Endodermal cell (in vitro differentiated cells): ENCODE data around the gene FGA. TPM values are rescaled to one million over a fixed set of nuclear protein-coding genes. Genes with fewer than 3 reads are reported as not detected.

Source experiments
- DNase-seq: peaks from one replicate; pipeline ENCODE4 v3.0.0-alpha.2; 2017
- H3K27ac ChIP-seq: 2 replicates; pipeline ENCODE4 v1.5.1; 2013; ENCODE audit warnings: mild to moderate bottlenecking, low read depth, low read length, moderate library complexity
- H3K27me3 ChIP-seq: 2 replicates; pipeline ENCODE4 v1.6.1; 2013; ENCODE audit warnings: mild to moderate bottlenecking, low read length, moderate library complexity; ENCODE audit not compliant: insufficient read depth, control insufficient read depth, poor library complexity, severe bottlenecking
- H3K36me3 ChIP-seq: 2 replicates; pipeline ENCODE4 v1.7.0; 2013; ENCODE audit warnings: mild to moderate bottlenecking, low read length, moderate library complexity; ENCODE audit not compliant: control insufficient read depth, insufficient read depth
- H3K4me1 ChIP-seq: one replicate; pipeline ENCODE4 v1.7.0; 2013; ENCODE audit warnings: low read length; ENCODE audit not compliant: control insufficient read depth, insufficient read depth
- H3K4me3 ChIP-seq: 2 replicates; pipeline ENCODE4 v1.5.1; 2013; ENCODE audit warnings: mild to moderate bottlenecking, low read length, moderate library complexity
- H3K9ac ChIP-seq: 2 replicates; pipeline ENCODE4 v1.6.1; 2013; ENCODE audit warnings: mild to moderate bottlenecking, low read length, moderate library complexity; ENCODE audit not compliant: poor library complexity, severe bottlenecking; ENCODE audit errors: extremely low read depth
- H3K9me3 ChIP-seq: 2 replicates; pipeline ENCODE4 v1.6.1; 2013; ENCODE audit warnings: mild to moderate bottlenecking, low read length, moderate library complexity; ENCODE audit not compliant: control insufficient read depth
- H3K27ac Mint-ChIP-seq: 2 replicates; pipeline ENCODE4 v1.8.0; 2020; ENCODE audit warnings: mixed read lengths
- H3K27me3 Mint-ChIP-seq: 2 replicates; pipeline ENCODE4 v1.8.0; 2021; ENCODE audit warnings: mild to moderate bottlenecking, mixed read lengths; ENCODE audit not compliant: insufficient read depth
- H3K36me3 Mint-ChIP-seq: 2 replicates; pipeline ENCODE4 v1.8.0; 2020; ENCODE audit warnings: low read depth, mixed read lengths
- H3K4me1 Mint-ChIP-seq: 2 replicates; pipeline ENCODE4 v1.8.0; 2020; ENCODE audit warnings: mixed read lengths
- H3K4me3 Mint-ChIP-seq: 2 replicates; pipeline ENCODE4 v1.8.0; 2020; ENCODE audit warnings: mild to moderate bottlenecking, moderate library complexity, mixed read lengths
- H3K9me3 Mint-ChIP-seq: 2 replicates; pipeline ENCODE4 v1.8.0; 2020; ENCODE audit warnings: mild to moderate bottlenecking, mixed read lengths
- WGBS, 2 experiments: methylation state at CpG; one replicate each; pipeline versions ENCODE4 v1.1.5 to v1.1.7; 2013; ENCODE audit warnings: missing lambda C conversion rate in 2 of 2, mixed read lengths in 1 of 2; ENCODE audit not compliant: insufficient coverage in 1 of 2, insufficient read length in 1 of 2; 5-methylcytosine and 5-hydroxymethylcytosine counted together
- total RNA-seq, 2 donors: library from RNA; stranded (reverse); fragmentation: NEBNext Ultra II Directional in 1 of 2; extraction: Animal tissue kit (Norgen Biotek cat#: 25700) in 1 of 2; gene quantifications; 2 replicates in 1 of 2; 3 replicates in 1 of 2; pipeline ENCODE4 v1.2.1, GENCODE V29; 2021
- TF ChIP-seq, protein P1 (sequence below): fragments of 200-600 bp; sonication (generic); conservative IDR thresholded peaks from 2 replicates; pipeline ENCODE4 v1.5.0; 2021; ENCODE audit warnings: antibody characterized with exemption, mild to moderate bottlenecking

Gene FGA
- total RNA-seq, 2 donors from 2014 or later: 3.1 to 3.7 TPM

DNA sequence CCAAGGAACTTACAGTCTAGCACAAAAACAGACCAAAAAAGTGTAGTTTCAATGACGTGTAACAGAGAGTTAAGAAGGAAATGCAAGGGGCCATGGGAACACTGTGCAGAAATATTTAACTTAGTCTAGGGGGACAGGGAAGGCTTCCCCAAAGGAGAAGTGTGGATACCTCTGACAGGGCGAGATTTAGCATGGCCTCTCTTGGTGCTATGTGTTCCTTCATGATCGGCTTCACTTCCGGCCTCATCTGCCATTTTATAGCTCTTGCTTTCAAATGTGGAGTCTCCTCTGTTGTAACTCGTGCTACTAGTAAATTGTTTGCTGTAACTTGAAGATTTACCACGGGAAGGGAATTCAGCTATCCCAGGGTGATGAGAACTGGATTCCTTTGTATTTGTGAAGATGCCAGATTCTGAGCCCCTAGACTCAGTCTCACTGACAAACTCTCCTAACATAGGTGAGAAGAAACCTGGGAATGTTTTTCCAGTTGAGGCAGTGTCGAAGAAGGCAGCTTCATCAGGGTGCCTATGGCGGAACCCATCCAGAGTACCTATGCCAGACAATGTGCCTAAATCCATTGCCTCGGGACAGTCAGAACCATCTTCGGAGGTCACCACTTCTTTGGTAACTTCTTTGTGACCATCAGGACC is 5.0 kb downstream of the FGA start:
- WGBS, 2 experiments: 94 to 97% methylated on average over 10 of the region's 10 CpGs
- H3K4me3 ChIP-seq: no peak overlapping the region
- H3K9ac ChIP-seq: no peak overlapping the region
- no peaks in the 10 kb centered on the region for H3K9me3 ChIP-seq
- Mint-ChIP-seq H3K27ac (no peak overlapping the region), H3K36me3 (no peaks in the 10 kb centered on the region), H3K9me3 (no peaks in the 10 kb centered on the region), H3K27me3 (no peaks in the 10 kb centered on the region), H3K4me3 (no peak overlapping the region), H3K4me1 (peaks cover 20% of the 10 kb centered on the region)
- no peaks in the 10 kb centered on the region for H3K27me3 ChIP-seq
- H3K4me1 ChIP-seq: peaks cover 3% of the 10 kb centered on the region
- TF ChIP-seq, protein P1, sequence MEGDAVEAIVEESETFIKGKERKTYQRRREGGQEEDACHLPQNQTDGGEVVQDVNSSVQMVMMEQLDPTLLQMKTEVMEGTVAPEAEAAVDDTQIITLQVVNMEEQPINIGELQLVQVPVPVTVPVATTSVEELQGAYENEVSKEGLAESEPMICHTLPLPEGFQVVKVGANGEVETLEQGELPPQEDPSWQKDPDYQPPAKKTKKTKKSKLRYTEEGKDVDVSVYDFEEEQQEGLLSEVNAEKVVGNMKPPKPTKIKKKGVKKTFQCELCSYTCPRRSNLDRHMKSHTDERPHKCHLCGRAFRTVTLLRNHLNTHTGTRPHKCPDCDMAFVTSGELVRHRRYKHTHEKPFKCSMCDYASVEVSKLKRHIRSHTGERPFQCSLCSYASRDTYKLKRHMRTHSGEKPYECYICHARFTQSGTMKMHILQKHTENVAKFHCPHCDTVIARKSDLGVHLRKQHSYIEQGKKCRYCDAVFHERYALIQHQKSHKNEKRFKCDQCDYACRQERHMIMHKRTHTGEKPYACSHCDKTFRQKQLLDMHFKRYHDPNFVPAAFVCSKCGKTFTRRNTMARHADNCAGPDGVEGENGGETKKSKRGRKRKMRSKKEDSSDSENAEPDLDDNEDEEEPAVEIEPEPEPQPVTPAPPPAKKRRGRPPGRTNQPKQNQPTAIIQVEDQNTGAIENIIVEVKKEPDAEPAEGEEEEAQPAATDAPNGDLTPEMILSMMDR: no peak
- H3K36me3 ChIP-seq: no peaks in the 10 kb centered on the region
- H3K27ac ChIP-seq: no peak overlapping the region
- no peak for DNase-seq

DNA sequence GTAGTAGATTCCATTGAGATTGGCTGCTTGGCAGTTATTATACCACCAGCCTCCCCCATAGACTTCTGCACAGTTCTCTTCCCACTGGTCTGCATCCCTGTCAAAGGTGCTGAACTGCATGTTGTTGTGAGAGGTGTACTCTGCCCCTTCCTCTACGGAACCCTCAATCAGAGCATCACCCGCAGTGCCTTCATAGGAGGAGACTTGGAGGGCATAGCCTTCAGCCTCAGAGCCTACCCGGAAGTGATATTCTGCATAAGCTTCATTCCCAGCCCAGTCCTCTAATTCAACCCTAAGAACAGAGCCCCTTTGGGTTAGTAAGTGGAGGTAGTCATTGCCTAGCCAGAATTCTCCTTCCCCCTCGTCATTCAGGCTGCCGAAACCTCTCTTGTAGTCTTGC is 6.3 kb downstream of the FGA start:
- TF ChIP-seq, protein P1: no peak
- Histone ChIP-seq H3K9ac (no peak overlapping the region), H3K36me3 (no peaks in the 10 kb centered on the region), H3K4me3 (no peak overlapping the region), H3K27ac (no peak overlapping the region), H3K4me1 (peaks cover 3% of the 10 kb centered on the region), H3K27me3 (no peaks in the 10 kb centered on the region), H3K9me3 (no peaks in the 10 kb centered on the region)
- H3K4me3 Mint-ChIP-seq: no peak overlapping the region
- 92 to 93% methylated on average over 2 to 5 of the region's 5 CpGs for WGBS, 2 experiments
- H3K9me3 Mint-ChIP-seq: no peaks in the 10 kb centered on the region
- no peaks in the 10 kb centered on the region for H3K36me3 Mint-ChIP-seq
- no peak for DNase-seq
- H3K27ac Mint-ChIP-seq: no peak overlapping the region
- H3K27me3 Mint-ChIP-seq: no peaks in the 10 kb centered on the region
- peaks cover 10% of the 10 kb centered on the region for H3K4me1 Mint-ChIP-seq

DNA sequence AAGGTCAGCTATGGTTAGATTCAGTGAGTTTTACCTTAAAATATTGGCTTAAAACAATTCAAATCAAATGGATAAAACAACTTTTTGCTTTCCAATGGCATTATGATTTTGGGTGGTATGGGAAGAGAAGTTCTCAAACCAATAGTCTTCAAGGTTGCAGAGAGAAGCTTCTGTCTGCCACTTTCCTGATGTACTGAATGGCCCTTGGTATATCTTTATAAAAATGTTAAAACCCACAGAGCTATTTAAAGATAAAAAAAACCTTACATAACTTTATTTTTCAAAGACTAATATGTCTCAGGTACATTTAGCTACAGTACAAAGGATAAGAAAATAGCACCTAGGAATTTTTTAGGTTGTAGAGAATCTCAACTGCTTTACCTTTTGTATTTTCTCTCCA is 6.9 kb downstream of the FGA start:
- H3K27me3 Mint-ChIP-seq: no peaks in the 10 kb centered on the region
- no peaks in the 10 kb centered on the region for H3K36me3 Mint-ChIP-seq
- Histone ChIP-seq H3K36me3 (no peaks in the 10 kb centered on the region), H3K27me3 (no peaks in the 10 kb centered on the region), H3K27ac (no peak overlapping the region), H3K4me1 (peaks cover 3% of the 10 kb centered on the region), H3K4me3 (no peak overlapping the region), H3K9me3 (no peaks in the 10 kb centered on the region), H3K9ac (no peak overlapping the region)
- no peaks in the 10 kb centered on the region for H3K9me3 Mint-ChIP-seq
- H3K27ac Mint-ChIP-seq: no peak overlapping the region
- TF ChIP-seq, protein P1: no peak
- no peak for DNase-seq
- H3K4me1 Mint-ChIP-seq: peaks cover 10% of the 10 kb centered on the region
- no peak overlapping the region for H3K4me3 Mint-ChIP-seq
